Mammary epithelial cell (primary cell): ENCODE measurements around the gene SLC7A14.

Experiments used
- EZH2 ChIP-seq: IDR thresholded peaks from 2 replicates; pipeline ENCODE4 v1.6.1; 2012; ENCODE audit warnings: low read length, inconsistent platforms, borderline replicate concordance
- TF ChIP-seq, protein P1 (sequence below), 2 donors: IDR thresholded peaks in 1 of 2; conservative IDR thresholded peaks in 1 of 2; 2 replicates each; pipeline ENCODE4 v1.5.1; 2011 to 2012; ENCODE audit warnings: inconsistent platforms in 2 of 2, low read length in 2 of 2, mild to moderate bottlenecking in 2 of 2, control low read depth in 1 of 2, low read depth in 1 of 2; ENCODE audit not compliant: insufficient read depth in 1 of 2; ENCODE audit errors: extremely low read depth in 1 of 2

- TF ChIP-seq, protein P1, sequence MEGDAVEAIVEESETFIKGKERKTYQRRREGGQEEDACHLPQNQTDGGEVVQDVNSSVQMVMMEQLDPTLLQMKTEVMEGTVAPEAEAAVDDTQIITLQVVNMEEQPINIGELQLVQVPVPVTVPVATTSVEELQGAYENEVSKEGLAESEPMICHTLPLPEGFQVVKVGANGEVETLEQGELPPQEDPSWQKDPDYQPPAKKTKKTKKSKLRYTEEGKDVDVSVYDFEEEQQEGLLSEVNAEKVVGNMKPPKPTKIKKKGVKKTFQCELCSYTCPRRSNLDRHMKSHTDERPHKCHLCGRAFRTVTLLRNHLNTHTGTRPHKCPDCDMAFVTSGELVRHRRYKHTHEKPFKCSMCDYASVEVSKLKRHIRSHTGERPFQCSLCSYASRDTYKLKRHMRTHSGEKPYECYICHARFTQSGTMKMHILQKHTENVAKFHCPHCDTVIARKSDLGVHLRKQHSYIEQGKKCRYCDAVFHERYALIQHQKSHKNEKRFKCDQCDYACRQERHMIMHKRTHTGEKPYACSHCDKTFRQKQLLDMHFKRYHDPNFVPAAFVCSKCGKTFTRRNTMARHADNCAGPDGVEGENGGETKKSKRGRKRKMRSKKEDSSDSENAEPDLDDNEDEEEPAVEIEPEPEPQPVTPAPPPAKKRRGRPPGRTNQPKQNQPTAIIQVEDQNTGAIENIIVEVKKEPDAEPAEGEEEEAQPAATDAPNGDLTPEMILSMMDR (conservative IDR thresholded peaks at IDR 0.05 in 1 of 2, IDR thresholded peaks at IDR 0.05 in 1 of 2; ENCODE audit: extremely low read depth in 1 of 2, insufficient read depth in 1 of 2, low read depth in 1 of 2, low read length in 2 of 2), result no peak
- TF ChIP-seq EZH2, result no peak
Observed at GRCh38 chr3:170480111-170480510, 105.8 kb downstream of the SLC7A14 start.
